ENCODE results near the gene MAP7.

DNA sequence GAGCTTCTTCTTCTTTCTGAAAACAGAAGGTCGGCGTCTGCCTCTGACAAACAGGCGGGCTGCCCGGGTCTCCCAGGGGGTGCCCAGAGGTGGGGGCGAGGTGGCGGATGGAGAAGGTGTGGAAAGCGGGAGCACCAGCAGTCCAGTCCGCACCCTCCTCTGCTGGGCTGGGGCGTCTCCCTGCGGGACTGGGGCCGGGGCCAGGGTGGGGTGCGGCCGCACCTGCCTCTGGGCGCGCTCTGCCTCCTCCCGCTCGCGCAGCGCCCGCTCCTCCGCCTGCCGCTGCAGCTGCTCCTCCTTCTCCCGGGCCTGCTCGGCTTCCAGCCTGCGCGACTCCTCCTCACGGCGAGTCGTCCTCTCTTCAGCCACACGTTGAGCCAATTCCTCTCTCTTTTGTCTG is 189.4 kb downstream of the MAP7 start:
- TF ChIP-seq, protein P1, sequence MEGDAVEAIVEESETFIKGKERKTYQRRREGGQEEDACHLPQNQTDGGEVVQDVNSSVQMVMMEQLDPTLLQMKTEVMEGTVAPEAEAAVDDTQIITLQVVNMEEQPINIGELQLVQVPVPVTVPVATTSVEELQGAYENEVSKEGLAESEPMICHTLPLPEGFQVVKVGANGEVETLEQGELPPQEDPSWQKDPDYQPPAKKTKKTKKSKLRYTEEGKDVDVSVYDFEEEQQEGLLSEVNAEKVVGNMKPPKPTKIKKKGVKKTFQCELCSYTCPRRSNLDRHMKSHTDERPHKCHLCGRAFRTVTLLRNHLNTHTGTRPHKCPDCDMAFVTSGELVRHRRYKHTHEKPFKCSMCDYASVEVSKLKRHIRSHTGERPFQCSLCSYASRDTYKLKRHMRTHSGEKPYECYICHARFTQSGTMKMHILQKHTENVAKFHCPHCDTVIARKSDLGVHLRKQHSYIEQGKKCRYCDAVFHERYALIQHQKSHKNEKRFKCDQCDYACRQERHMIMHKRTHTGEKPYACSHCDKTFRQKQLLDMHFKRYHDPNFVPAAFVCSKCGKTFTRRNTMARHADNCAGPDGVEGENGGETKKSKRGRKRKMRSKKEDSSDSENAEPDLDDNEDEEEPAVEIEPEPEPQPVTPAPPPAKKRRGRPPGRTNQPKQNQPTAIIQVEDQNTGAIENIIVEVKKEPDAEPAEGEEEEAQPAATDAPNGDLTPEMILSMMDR (IDR thresholded peaks at IDR 0.05), result no peak
- TF ChIP-seq POLR2A (IDR thresholded peaks at IDR 0.05), result no peak

Data from Peyer's patch (tissue), 4 donors.